ENCODE results near the gene SCAPER. TPM values are rescaled to one million over a fixed set of nuclear protein-coding genes. Genes with fewer than 3 reads are reported as not detected.
A peak's percentile ranks its signal among the peaks of the same experiment; 100 is the strongest.

Gene SCAPER
- total and polyA plus RNA-seq, 8 donors, result 4.9 to 136 (median 18.2) TPM

GRCh38 chr15:76334438-76335306 lies 570.5 kb downstream of the SCAPER start:
- peak overlapping the region in 2 of 4 donors; percentile 47 to 63 for H3K4me3 ChIP-seq
- WGBS, 5 donors, result 31 to 45% (median 36%) methylated on average over 39 to 44 of the region's 44 CpGs
- peaks cover 10 to 70% (median 59%) of the 10 kb centered on the region in 3 donors for H3K27me3 ChIP-seq
- peaks cover 19 to 52% (median 41%) of the 10 kb centered on the region in 4 donors for H3K4me1 ChIP-seq
- peak overlapping the region in 2 of 5 donors; percentile 73 to 74 for H3K27ac ChIP-seq
- no peaks in the 10 kb centered on the region for H3K9me3 ChIP-seq
- no peak for DNase-seq
- no peaks in the 10 kb centered on the region for H3K36me3 ChIP-seq
- intact Hi-C loops (cut with DNase I; ENCODE audit: low total_unique reads), result loop anchor here (10.0 kb wide), 1 partner anchor 140 kb away; no protein-coding TSS in a partner anchor
- TF ChIP-seq CTCF (IDR thresholded peaks at IDR 0.05) (no peak), POLR2A (IDR thresholded peaks at IDR 0.05) (no peak), EP300 (IDR thresholded peaks at IDR 0.05) (no peak), POLR2AphosphoS5 (IDR thresholded peaks at IDR 0.05) (no peak)

- 37 to 51% (median 47%) methylated on average over 9 of the region's 9 CpGs for WGBS, 5 donors
- Histone ChIP-seq H3K4me1 (peaks cover 15 to 44% (median 34%) of the 10 kb centered on the region in 4 donors), H3K9me3 (no peaks in the 10 kb centered on the region), H3K27ac (no peak overlapping the region), H3K36me3 (no peaks in the 10 kb centered on the region), H3K4me3 (no peak overlapping the region), H3K27me3 (peaks cover 10 to 62% (median 51%) of the 10 kb centered on the region in 3 donors)
- TF ChIP-seq POLR2A (IDR thresholded peaks at IDR 0.05) (no peak), POLR2AphosphoS5 (IDR thresholded peaks at IDR 0.05) (no peak)
- peak in 1 of 2 donors; percentile 51 for DNase-seq
- intact Hi-C loops (cut with DNase I; ENCODE audit: low total_unique reads), result loop anchor here (10.0 kb wide), 1 partner anchor 139 kb away; no protein-coding TSS in a partner anchor
Measured at GRCh38 chr15:76333720-76334437, 571.3 kb downstream of the SCAPER start.

GRCh38 chr15:76333309-76333708 lies 571.8 kb downstream of the SCAPER start:
- intact Hi-C loops (cut with DNase I; ENCODE audit: low total_unique reads), result loop anchor here (10.0 kb wide), 1 partner anchor 139 kb away; no protein-coding TSS in a partner anchor
- TF ChIP-seq POLR2A (IDR thresholded peaks at IDR 0.05), result no peak
- TF ChIP-seq POLR2AphosphoS5 (IDR thresholded peaks at IDR 0.05), result no peak
- TF ChIP-seq EP300 (IDR thresholded peaks at IDR 0.05), result no peak
- TF ChIP-seq CTCF (IDR thresholded peaks at IDR 0.05), result no peak
- H3K27me3 ChIP-seq, result peaks cover 9 to 57% (median 46%) of the 10 kb centered on the region in 3 donors

GRCh38 chr15:76332796-76333195 lies 572.3 kb downstream of the SCAPER start:
- 91 to 100% (median 100%) methylated on average over 1 of the region's 1 CpG for WGBS, 5 donors
- intact Hi-C loops (cut with DNase I; ENCODE audit: low total_unique reads), result loop anchor here (10.0 kb wide), 1 partner anchor 138 kb away; no protein-coding TSS in a partner anchor
- no peak overlapping the region for H3K4me3 ChIP-seq
- peaks cover 7 to 33% (median 26%) of the 10 kb centered on the region in 4 donors for H3K4me1 ChIP-seq
- H3K27me3 ChIP-seq, result peaks cover 6 to 52% (median 40%) of the 10 kb centered on the region in 3 donors
- no peaks in the 10 kb centered on the region for H3K9me3 ChIP-seq
- H3K36me3 ChIP-seq, result no peaks in the 10 kb centered on the region
- TF ChIP-seq EP300 (IDR thresholded peaks at IDR 0.05) (no peak), CTCF (IDR thresholded peaks at IDR 0.05) (no peak), POLR2A (IDR thresholded peaks at IDR 0.05) (no peak), POLR2AphosphoS5 (IDR thresholded peaks at IDR 0.05) (no peak)
- no peak for DNase-seq
- H3K27ac ChIP-seq, result no peak overlapping the region

More at GRCh38 chr15:76333309-76333708, 571.8 kb downstream of the SCAPER start:
- H3K36me3 ChIP-seq, result no peaks in the 10 kb centered on the region
- H3K4me1 ChIP-seq, result peaks cover 12 to 38% (median 31%) of the 10 kb centered on the region in 4 donors
- no peak for DNase-seq
- H3K9me3 ChIP-seq, result no peaks in the 10 kb centered on the region
- WGBS, 5 donors, result 76 to 100% (median 96%) methylated on average over 1 of the region's 1 CpG; no CpG with 5 or more reads in 2 of the 5 donors
- H3K4me3 ChIP-seq, result no peak overlapping the region
- H3K27ac ChIP-seq, result no peak overlapping the region
